K562 (cell line): ENCODE measurements around the gene ZNHIT1. TPM values are rescaled to one million over a fixed set of nuclear protein-coding genes. Genes with fewer than 3 reads are reported as not detected.

ENCODE experiments used
- ELF2 ChIP-seq: fragments of 250-450 bp; sonication (Bioruptor Pico); IDR thresholded peaks from 2 replicates; pipeline ENCODE4 v1.5.0; 2021; ENCODE audit warnings: mild to moderate bottlenecking
- ESRRA ChIP-seq: fragments of 450-650 bp; IDR thresholded peaks from 2 replicates; pipeline ENCODE4 v1.6.1; 2014; ENCODE audit warnings: low read depth, mild to moderate bottlenecking, moderate library complexity, borderline replicate concordance
- HDAC6 ChIP-seq: IDR thresholded peaks from 2 replicates; pipeline ENCODE4 v1.6.1; 2012; ENCODE audit warnings: low read depth, mild to moderate bottlenecking, control low read depth, inconsistent platforms, low read length, moderate library complexity
- KDM2B ChIP-seq: fragments of 250-450 bp; sonication (Bioruptor Pico); IDR thresholded peaks from 2 replicates; pipeline ENCODE4 v1.8.0; 2021; ENCODE audit warnings: mild to moderate bottlenecking, moderate library complexity
- MLLT1 ChIP-seq, 2 experiments: fragments of 450-650 bp; IDR thresholded peaks; 2 replicates each; pipeline ENCODE4 v1.6.1; 2016
- MYNN ChIP-seq, 2 experiments: sonication (generic); formaldehyde crosslinking in 1 of 2; IDR thresholded peaks; 2 replicates each; pipeline versions ENCODE4 v1.5.0 to v1.6.1; 2016 to 2020; ENCODE audit warnings: antibody characterized with exemption in 1 of 2, missing genetic modification reagents in 1 of 2
- NELFE ChIP-seq: IDR thresholded peaks from 2 replicates; pipeline ENCODE4 v1.6.1; 2011; ENCODE audit warnings: mild to moderate bottlenecking; ENCODE audit not compliant: insufficient read depth, insufficient read length
- NRF1 ChIP-seq, 2 experiments: fragments of 450-650 bp; IDR thresholded peaks in 1 of 2; conservative IDR thresholded peaks in 1 of 2; 2 replicates each; pipeline ENCODE4 v1.6.1; 2014; ENCODE audit warnings: mild to moderate bottlenecking in 2 of 2
- POLR2AphosphoS5 ChIP-seq: IDR thresholded peaks from 2 replicates; pipeline ENCODE4 v1.6.1; 2011; ENCODE audit warnings: mild to moderate bottlenecking, low read depth, low read length, moderate library complexity; ENCODE audit not compliant: control insufficient read depth, insufficient read depth
- RUNX1 ChIP-seq: sonication (generic); IDR thresholded peaks from 2 replicates; pipeline ENCODE4 v1.6.1; 2016; ENCODE audit warnings: antibody characterized with exemption, low read depth
- SPI1 ChIP-seq: IDR thresholded peaks from 2 replicates; pipeline ENCODE4 v1.6.1; 2011; ENCODE audit warnings: low read depth, low read length, control low read depth, borderline replicate concordance
- SRSF9 ChIP-seq: fragments of 200-400 bp; formaldehyde crosslinking; IDR thresholded peaks from 2 replicates; pipeline ENCODE4 v1.6.1; 2017; ENCODE audit warnings: low read depth, low read length, borderline replicate concordance
- TBL1XR1 ChIP-seq, 2 experiments: IDR thresholded peaks; 2 replicates each; pipeline ENCODE4 v1.6.1; 2012; ENCODE audit warnings: improper control_type of control experiment in 2 of 2, low read length in 2 of 2, mild to moderate bottlenecking in 1 of 2
- TEAD2 ChIP-seq: fragments of 450-650 bp; IDR thresholded peaks from 2 replicates; pipeline ENCODE4 v1.6.1; 2016; ENCODE audit warnings: missing genetic modification characterization, control low read depth, missing compliant biosample characterization
- TSC22D4 ChIP-seq: fragments of 450-650 bp; IDR thresholded peaks from 2 replicates; pipeline ENCODE4 v1.6.1; 2016; ENCODE audit warnings: missing genetic modification characterization, missing biosample characterization, control low read depth
- ZBTB1 ChIP-seq: sonication (generic); formaldehyde crosslinking; IDR thresholded peaks from 2 replicates; pipeline ENCODE4 v1.8.1; 2023; ENCODE audit warnings: missing genetic modification reagents, low read depth, mild to moderate bottlenecking, borderline replicate concordance
- ZNF134 ChIP-seq: fragments of 250-450 bp; sonication (Bioruptor Pico); conservative IDR thresholded peaks from 2 replicates; pipeline ENCODE4 v1.4.0; 2020
- ZNF232 ChIP-seq: sonication (generic); formaldehyde crosslinking; IDR thresholded peaks from 2 replicates; pipeline ENCODE4 v1.8.0; 2022; ENCODE audit warnings: mild to moderate bottlenecking, missing genetic modification reagents
- ZNF449 ChIP-seq: fragments of 250-450 bp; sonication (Bioruptor Pico); IDR thresholded peaks from 2 replicates; pipeline ENCODE4 v1.8.0; 2022; ENCODE audit warnings: moderate library complexity, mild to moderate bottlenecking, inconsistent platforms
- ZNF764 ChIP-seq: fragments of 250-450 bp; sonication (Bioruptor Pico); IDR thresholded peaks from 2 replicates; pipeline ENCODE4 v1.4.0; 2020; ENCODE audit warnings: low read depth, mild to moderate bottlenecking, moderate library complexity
- polyA plus RNA-seq, 8 experiments: library from polyadenylated mRNA; depleted of rRNA in 4 of 8; stranded (reverse) in 5 of 8; unstranded in 3 of 8; fragments of >200 nt; fragmentation: Nextera tagmentation in 2 of 8; fragmentation: Illumina TruSeq in 1 of 8; extraction: Ambion mirVana in 2 of 8; extraction: Trizol in 1 of 8; gene quantifications; 2 replicates each; pipeline versions ENCODE4 v1.2.1 to v1.2.3, GENCODE V29; 2011 to 2014; ENCODE audit warnings: inconsistent platforms in 1 of 8, missing spikeins in 1 of 8
- total RNA-seq, 7 experiments: library from RNA; depleted of rRNA in 6 of 7; stranded (reverse); fragments of >200 nt in 6 of 7; fragmentation: Illumina TruSeq in 2 of 7; extraction: Trizol in 2 of 7; gene quantifications; 2 replicates each; pipeline versions ENCODE4 v1.2.1 to v1.2.3, GENCODE V29; 2011 to 2021; ENCODE audit warnings: low replicate concordance in 1 of 7
- TF ChIP-seq, protein P1 (sequence below): sonication (generic); formaldehyde crosslinking; IDR thresholded peaks from 2 replicates; pipeline ENCODE4 v1.4.0; 2020; ENCODE audit warnings: mild to moderate bottlenecking, missing genetic modification reagents
- TF ChIP-seq, protein P2 (sequence below), 2 experiments: fragments of 250-450 bp in 1 of 2; fragments of 450-650 bp in 1 of 2; sonication (Bioruptor Pico) in 1 of 2; IDR thresholded peaks; 2 replicates each; pipeline versions ENCODE4 v1.6.1 to v1.8.0; 2016 to 2021; ENCODE audit warnings: mild to moderate bottlenecking in 2 of 2, moderate library complexity in 2 of 2, missing compliant biosample characterization in 1 of 2, missing genetic modification characterization in 1 of 2

ZNHIT1 gene
- total and polyA plus RNA-seq, 9 of the 15 experiments (the other 6 are each of a cell fraction or from before 2014, with no cell fraction given), result 6.4 to 162 (median 70.1) TPM

DNA sequence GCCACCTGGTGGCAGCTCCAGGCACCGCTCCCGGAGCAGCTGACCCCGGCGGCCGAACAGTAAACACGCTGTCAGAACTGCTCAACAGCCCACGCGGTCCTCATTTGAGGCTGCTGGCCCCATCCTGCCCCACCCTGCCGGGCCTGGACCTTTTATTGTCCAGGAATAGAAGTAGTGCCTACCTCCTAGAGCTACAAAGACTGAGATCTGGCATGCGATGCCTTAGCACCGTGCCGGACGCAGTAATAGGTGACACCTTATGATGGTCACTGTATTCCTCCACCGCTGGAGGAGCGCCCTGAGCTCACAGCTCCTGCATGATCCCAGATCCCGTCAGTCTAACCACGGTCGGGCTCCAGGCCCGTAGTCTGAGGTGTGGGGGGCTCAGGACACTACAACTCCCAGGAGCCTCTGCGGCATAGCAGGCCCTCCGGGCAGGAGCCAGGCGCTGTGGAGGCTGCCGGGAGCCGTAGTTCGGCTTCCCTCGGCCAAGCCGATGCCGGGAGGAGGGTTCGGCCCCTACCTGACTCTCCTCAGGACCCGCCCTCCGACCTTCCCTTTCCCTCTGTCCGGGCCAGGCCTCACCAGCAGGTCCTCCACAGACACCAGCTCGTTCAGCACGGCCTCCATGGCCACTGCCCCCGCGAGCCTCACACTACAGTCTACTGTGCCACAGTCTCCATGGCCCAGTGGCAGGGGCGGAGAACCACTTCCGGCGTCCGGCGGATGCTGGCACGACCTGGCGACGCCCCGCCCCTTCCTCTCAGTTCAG, 26.6 kb downstream of the ZNHIT1 start, which contains the start of gene FIS1 (continued):
- TF ChIP-seq, protein P1, sequence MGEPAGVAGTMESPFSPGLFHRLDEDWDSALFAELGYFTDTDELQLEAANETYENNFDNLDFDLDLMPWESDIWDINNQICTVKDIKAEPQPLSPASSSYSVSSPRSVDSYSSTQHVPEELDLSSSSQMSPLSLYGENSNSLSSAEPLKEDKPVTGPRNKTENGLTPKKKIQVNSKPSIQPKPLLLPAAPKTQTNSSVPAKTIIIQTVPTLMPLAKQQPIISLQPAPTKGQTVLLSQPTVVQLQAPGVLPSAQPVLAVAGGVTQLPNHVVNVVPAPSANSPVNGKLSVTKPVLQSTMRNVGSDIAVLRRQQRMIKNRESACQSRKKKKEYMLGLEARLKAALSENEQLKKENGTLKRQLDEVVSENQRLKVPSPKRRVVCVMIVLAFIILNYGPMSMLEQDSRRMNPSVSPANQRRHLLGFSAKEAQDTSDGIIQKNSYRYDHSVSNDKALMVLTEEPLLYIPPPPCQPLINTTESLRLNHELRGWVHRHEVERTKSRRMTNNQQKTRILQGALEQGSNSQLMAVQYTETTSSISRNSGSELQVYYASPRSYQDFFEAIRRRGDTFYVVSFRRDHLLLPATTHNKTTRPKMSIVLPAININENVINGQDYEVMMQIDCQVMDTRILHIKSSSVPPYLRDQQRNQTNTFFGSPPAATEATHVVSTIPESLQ (CRISPR knock-in tag), result no peak; the same call in 1 of the 2 replicates
- no peak for TF ChIP-seq TSC22D4
- TF ChIP-seq SRSF9, result no peak
- TF ChIP-seq SPI1, result 0 out of 2 replicates have a peak, but pooled peaks have one; percentile 32
- no peak for TF ChIP-seq ZNF449 (CRISPR knock-in tag)
- 0 out of 2 replicates have a peak, but pooled peaks have one; percentile 18 for TF ChIP-seq ZNF764 (CRISPR knock-in tag)
- TF ChIP-seq HDAC6, result no peak
- TF ChIP-seq ESRRA, result peak; percentile 58; the same call in 1 of the 2 replicates
- TF ChIP-seq ELF2 (CRISPR knock-in tag), result peak; percentile 77; the same call in 1 of the 2 replicates
- TF ChIP-seq TBL1XR1 (IDR thresholded peaks at IDR 0.05; ENCODE audit: low read length in 2 of 2), result peak in 1 of 2 experiments; percentile 33; a peak in 2 of 4 replicates
- peak in 1 of 2 experiments; percentile 18; a peak in 1 of 4 replicates for TF ChIP-seq MLLT1 (IDR thresholded peaks at IDR 0.05)
- TF ChIP-seq RUNX1, result no peak
- no peak for TF ChIP-seq ZNF232 (CRISPR knock-in tag)
- 0 out of 2 replicates have a peak, but pooled peaks have one; percentile 30 for TF ChIP-seq ZBTB1
- TF ChIP-seq MYNN (IDR thresholded peaks at IDR 0.05), result peak; percentile 57
- no peak for TF ChIP-seq MYNN (CRISPR knock-in tag; IDR thresholded peaks at IDR 0.05)
- no peak for TF ChIP-seq NELFE
- TF ChIP-seq, protein P2, sequence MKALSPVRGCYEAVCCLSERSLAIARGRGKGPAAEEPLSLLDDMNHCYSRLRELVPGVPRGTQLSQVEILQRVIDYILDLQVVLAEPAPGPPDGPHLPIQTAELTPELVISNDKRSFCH (CRISPR knock-in tag; IDR thresholded peaks at IDR 0.05), result no peak
- TF ChIP-seq, protein P2 (tag; IDR thresholded peaks at IDR 0.05), result no peak
- peak; percentile 86; the same call in 1 of the 2 replicates for TF ChIP-seq POLR2AphosphoS5
- no peak for TF ChIP-seq TEAD2 (tag)
- TF ChIP-seq NRF1 (conservative IDR thresholded peaks at IDR 0.05 in 1 of 2, IDR thresholded peaks at IDR 0.05 in 1 of 2), result no peak
- TF ChIP-seq ZNF134, result no peak; the same call in 1 of the 2 replicates
- TF ChIP-seq KDM2B (CRISPR knock-in tag), result no peak
